HG03064 (cell line): Measurements from ENCODE around the gene CISH.

Experiments used
- ATAC-seq: cut with Tn5 transposase; IDR thresholded peaks from one replicate; pipeline ENCODE4 v1.9.1; 2021; ENCODE audit warnings: low read depth; ENCODE audit not compliant: unreplicated experiment

Gene CISH

DNA sequence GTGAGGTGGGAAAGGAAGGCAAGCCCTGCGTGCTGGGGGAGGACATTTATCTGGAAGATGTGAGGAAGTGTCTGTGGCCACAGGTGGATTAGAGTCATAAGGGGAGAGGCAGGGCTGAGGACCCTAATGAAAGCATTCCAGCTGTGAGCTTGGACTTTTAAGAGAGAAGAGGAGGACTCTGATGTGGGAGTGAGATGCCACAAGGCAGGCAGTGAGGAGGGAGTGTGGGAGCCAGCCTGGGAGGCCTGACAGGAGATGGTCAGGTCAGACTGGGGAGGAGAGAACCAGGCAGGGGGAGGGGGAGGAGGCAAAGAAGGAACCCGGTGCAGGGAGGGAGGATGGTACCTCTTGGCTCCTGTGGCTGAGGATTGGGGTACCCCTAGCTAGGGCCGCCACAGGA is 26.4 kb upstream of the CISH start:
- ATAC-seq: no peak

DNA sequence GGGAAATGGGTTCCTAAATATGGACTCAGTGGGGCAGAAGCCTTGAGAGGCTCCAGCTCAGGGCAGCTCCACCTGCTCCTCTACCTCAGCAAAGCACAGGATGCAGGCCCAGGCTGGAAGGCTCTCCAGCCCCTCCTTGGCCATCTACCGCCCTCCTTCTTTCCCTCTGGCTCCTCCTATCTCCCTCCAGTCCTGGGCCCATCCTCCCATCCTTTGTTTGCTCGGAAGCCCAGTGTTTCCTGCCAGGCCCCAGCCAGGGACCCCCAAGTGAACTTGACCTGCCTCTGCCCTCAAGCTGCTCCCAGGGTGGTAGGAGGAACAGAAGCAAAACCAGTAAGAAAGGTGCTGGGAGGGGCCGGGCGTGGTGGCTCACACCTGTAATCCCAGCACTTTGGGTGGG is 25.4 kb upstream of the CISH start:
- no peak for ATAC-seq

GRCh38 chr3:50635066-50635465 is 23.5 kb upstream of the CISH start:
- ATAC-seq: no peak

GRCh38 chr3:50633230-50633790 is 21.7 kb upstream of the CISH start:
- no peak for ATAC-seq

GRCh38 chr3:50632450-50632849 is 20.9 kb upstream of the CISH start:
- ATAC-seq: no peak

GRCh38 chr3:50630877-50631276 is 19.3 kb upstream of the CISH start:
- ATAC-seq: no peak

- ATAC-seq: no peak
Observed at GRCh38 chr3:50630394-50630793, 18.8 kb upstream of the CISH start.

GRCh38 chr3:50628601-50629000 is 17.0 kb upstream of the CISH start:
- ATAC-seq: no peak

- no peak for ATAC-seq
Observed at GRCh38 chr3:50627407-50628051, 16.0 kb upstream of the CISH start.

DNA sequence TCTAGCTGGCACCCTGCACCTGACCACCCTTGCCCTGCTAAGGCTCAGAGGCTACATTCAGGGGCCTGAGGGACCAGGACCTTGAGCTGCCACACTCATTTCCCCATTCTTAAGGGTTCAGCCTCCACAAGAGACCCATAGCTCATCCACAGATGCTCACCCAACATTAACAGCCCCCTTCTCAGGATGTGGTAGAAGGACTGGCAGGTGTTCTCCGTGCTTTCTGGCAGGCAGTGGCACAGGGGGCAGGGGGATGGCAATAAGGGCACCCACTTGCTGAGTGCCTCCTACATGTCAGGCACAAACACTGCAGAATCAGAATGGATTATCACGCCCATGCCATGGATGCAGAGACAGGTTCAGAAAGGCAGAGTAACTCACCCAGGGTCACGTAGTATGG is 14.8 kb upstream of the CISH start:
- no peak for ATAC-seq

GRCh38 chr3:50625231-50626182 is 13.9 kb upstream of the CISH start:
- no peak for ATAC-seq

- no peak for ATAC-seq
Observed at GRCh38 chr3:50624634-50625033, 13.1 kb upstream of the CISH start.

DNA sequence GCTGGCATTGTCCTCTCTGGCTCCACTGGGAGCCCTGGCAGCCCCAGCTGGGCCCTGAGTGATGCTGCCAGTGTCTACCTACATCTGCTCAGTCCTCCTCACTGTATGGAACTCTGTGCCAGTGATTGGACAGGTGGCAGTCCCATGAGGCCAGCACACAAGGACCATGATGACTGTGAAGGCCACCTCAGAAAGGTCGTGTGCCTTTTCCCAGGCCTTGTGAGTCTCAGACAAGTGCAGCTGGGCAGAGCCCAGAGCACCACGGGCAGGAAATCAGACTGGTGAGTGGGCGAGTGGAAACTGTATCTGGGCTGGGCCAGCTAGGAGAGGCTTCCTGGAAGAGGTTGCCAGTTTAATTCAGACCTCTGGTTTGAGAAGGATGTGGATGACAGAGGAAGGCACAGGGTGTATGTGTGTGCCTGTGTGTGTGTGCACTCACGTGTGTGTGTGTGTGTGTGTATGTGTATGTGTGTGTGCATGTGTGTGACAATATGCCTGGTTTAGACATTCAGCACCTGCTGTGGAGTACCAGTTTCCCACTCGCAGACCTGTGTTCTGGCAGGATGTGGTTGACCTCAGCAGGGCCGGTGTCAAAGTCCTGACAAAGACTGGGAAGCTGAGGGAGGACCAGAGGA is 12.4 kb upstream of the CISH start:
- peak; percentile 56 for ATAC-seq

- ATAC-seq: no peak
Observed at GRCh38 chr3:50622881-50623280, 11.3 kb upstream of the CISH start.

GRCh38 chr3:50620820-50621219 is 9.2 kb upstream of the CISH start:
- no peak for ATAC-seq

GRCh38 chr3:50620420-50620819 is 8.8 kb upstream of the CISH start:
- ATAC-seq: no peak

GRCh38 chr3:50617911-50618481 is 6.4 kb upstream of the CISH start:
- ATAC-seq: no peak

GRCh38 chr3:50617096-50617791 is 5.7 kb upstream of the CISH start, which contains the start of gene MAPKAPK3:
Gene MAPKAPK3 (plus strand): TSS chr3:50617151. CDS start chr3:50617566, 415 bp downstream.
- ATAC-seq: peak; percentile 18

DNA sequence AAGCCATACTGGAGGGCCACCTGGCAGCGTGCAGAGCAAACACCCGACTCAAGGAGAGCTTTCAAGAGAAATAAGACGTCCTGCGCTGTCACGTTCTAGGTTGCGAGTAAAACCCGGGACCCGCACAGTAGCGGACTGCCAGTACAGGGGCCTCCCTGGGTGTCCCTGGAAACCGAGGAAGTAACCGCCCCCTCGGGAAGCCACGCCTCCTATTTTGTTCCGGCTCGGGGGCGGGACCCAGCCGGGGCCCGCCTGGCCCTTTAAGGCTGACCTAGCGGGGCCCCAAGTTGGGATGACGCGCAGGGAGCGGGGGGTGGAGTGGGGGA is 5.2 kb upstream of the CISH start:
- ATAC-seq: peak; percentile 51
